Activated CD8-positive, alpha-beta T cell treated with anti-CD3 and anti-CD28 coated beads for 36 hours (primary cell): ENCODE measurements around the gene MBLAC1. TPM values are rescaled to one million over a fixed set of nuclear protein-coding genes. Genes with fewer than 3 reads are reported as not detected.
A peak's percentile ranks its signal among the peaks of the same experiment; 100 is the strongest.

Source experiments
- ATAC-seq: fragments of 200-7000 bp; cut with Tn5 transposase; one replicate; pipeline ENCODE4 v1.10.0; 2021; ENCODE audit warnings: mild to moderate bottlenecking, moderate library complexity
- CTCF ChIA-PET: fragments of 350-600 bp; sonication (Branson Sonifier 250); formaldehyde crosslinking; loops from one replicate; lab custom pipeline; 2021; ENCODE audit warnings: antibody characterized with exemption; lab: Charles Lee
- POLR2A ChIA-PET: fragments of 350-600 bp; sonication (Branson Sonifier 250); formaldehyde crosslinking; loops from one replicate; lab custom pipeline; 2021; ENCODE audit warnings: antibody characterized with exemption; lab: Charles Lee
- DNase-seq: peaks from one replicate; pipeline ENCODE4 v3.0.0-alpha.2; 2020
- H3K27ac Mint-ChIP-seq: one replicate; pipeline ENCODE4 v1.8.0; 2021; ENCODE audit warnings: mild to moderate bottlenecking, mixed read lengths
- H3K27me3 Mint-ChIP-seq: one replicate; pipeline ENCODE4 v1.8.0; 2021; ENCODE audit warnings: mixed read lengths
- H3K36me3 Mint-ChIP-seq: one replicate; pipeline ENCODE4 v1.8.0; 2021; ENCODE audit warnings: low read depth, mixed read lengths
- H3K4me1 Mint-ChIP-seq: one replicate; pipeline ENCODE4 v1.8.0; 2021; ENCODE audit warnings: low read depth, mixed read lengths
- H3K4me3 Mint-ChIP-seq: one replicate; pipeline ENCODE4 v1.8.0; 2021; ENCODE audit warnings: mild to moderate bottlenecking, moderate library complexity, mixed read lengths
- H3K9me3 Mint-ChIP-seq: one replicate; pipeline ENCODE4 v1.8.0; 2021; ENCODE audit warnings: mixed read lengths
- intact Hi-C: fragments of 100-400 bp; cut with micrococcal nuclease; formaldehyde crosslinking; loops from one replicate; pipeline ENCODE4 v1.10.0; 2022
- total RNA-seq, 2 experiments: library from RNA; stranded (reverse); gene quantifications; one replicate each; pipeline ENCODE4 v1.2.3, GENCODE V29; 2021
- TF ChIP-seq, protein P1 (sequence below): fragments of 200-600 bp; IDR thresholded peaks from one replicate; pipeline ENCODE4 v1.8.0; 2022; ENCODE audit warnings: antibody characterized with exemption, mild to moderate bottlenecking

The MBLAC1 gene
- total RNA-seq, 2 experiments from 2014 or later = 1.9 to 2.1 TPM

DNA sequence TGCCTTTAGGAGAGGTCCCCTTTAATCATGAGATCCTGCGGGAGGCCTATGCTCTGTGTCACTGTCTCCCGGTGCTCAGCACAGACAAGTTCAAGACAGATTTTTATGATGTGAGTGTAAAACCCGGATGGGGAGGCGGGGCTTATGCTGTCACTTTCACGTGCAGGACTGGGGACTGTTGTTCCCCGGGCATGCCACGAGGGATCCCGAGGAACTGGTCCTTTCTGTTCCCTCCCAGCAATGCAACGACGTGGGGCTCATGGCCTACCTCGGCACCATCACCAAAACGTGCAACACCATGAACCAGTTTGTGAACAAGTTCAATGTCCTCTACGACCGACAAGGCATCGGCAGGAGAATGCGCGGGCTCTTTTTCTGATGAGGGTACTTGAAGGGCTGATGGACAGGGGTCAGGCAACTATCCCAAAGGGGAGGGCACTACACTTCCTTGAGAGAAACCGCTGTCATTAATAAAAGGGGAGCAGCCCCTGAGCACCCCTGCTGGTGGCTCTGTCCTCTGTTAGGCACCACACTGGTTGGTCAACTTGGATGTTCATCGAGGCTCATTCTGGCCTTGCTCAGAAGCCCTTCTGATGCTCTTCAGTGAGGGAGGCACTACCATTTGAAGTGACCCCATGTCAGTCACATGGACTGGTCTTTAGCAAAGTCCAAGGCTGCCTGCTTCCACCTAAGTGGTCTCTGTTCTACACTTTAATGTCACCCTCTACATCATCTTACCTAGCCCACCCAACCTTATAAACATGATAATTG is 35.2 kb upstream of the MBLAC1 start:
- Mint-ChIP-seq H3K27ac (peak overlapping the region; percentile 97), H3K4me1 (peaks cover 36% of the 10 kb centered on the region), H3K27me3 (no peaks in the 10 kb centered on the region), H3K4me3 (no peak overlapping the region), H3K36me3 (peaks cover 52% of the 10 kb centered on the region), H3K9me3 (no peaks in the 10 kb centered on the region)
- POLR2A ChIA-PET = interaction anchor here (1.0 to 6.7 kb wide), 8 partner anchors 10 to 75 kb away, joined by 3 to 187 read pairs (median 6); partner anchors contain the start of genes AP4M1, CNPY4, MBLAC1 and MCM7
- ATAC-seq = no peak
- peak; percentile 35 for DNase-seq
- intact Hi-C loops = no loop called here
- TF ChIP-seq, protein P1, sequence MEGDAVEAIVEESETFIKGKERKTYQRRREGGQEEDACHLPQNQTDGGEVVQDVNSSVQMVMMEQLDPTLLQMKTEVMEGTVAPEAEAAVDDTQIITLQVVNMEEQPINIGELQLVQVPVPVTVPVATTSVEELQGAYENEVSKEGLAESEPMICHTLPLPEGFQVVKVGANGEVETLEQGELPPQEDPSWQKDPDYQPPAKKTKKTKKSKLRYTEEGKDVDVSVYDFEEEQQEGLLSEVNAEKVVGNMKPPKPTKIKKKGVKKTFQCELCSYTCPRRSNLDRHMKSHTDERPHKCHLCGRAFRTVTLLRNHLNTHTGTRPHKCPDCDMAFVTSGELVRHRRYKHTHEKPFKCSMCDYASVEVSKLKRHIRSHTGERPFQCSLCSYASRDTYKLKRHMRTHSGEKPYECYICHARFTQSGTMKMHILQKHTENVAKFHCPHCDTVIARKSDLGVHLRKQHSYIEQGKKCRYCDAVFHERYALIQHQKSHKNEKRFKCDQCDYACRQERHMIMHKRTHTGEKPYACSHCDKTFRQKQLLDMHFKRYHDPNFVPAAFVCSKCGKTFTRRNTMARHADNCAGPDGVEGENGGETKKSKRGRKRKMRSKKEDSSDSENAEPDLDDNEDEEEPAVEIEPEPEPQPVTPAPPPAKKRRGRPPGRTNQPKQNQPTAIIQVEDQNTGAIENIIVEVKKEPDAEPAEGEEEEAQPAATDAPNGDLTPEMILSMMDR = peak; percentile 31
- CTCF ChIA-PET = interaction anchor here (0.8 to 1.8 kb wide), 3 partner anchors 9 to 11 kb away, joined by 3 to 10 read pairs (median 4); partner anchors contain the start of genes AP4M1 and MCM7

DNA sequence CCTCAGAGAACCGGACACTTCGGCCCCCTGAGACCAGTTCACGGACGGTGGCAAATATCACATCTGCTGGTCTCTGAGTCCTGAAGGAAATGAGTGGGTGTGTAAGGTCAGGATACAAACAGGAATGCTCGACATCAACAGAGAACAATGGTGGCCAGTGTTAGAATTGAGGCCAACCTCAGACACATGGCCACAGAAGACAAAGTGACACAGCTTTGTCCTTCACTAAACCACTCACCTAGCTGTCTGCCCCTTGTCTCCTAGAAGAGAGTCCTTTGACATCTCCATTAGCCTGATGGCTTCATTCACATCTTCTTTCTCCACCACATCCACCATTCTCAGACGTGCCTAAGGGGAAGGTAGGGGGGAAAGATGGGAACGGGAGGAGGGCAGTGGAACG is 33.7 kb upstream of the MBLAC1 start:
- intact Hi-C loops = no loop called here
- no peaks in the 10 kb centered on the region for H3K27me3 Mint-ChIP-seq
- peaks cover 44% of the 10 kb centered on the region for H3K4me1 Mint-ChIP-seq
- no peak overlapping the region for H3K27ac Mint-ChIP-seq
- H3K9me3 Mint-ChIP-seq = no peaks in the 10 kb centered on the region
- CTCF ChIA-PET = interaction anchor here (1.9 kb wide), 1 partner anchor 38 kb away, joined by 4 read pairs; no protein-coding TSS in a partner anchor
- POLR2A ChIA-PET = interaction anchor here (1.0 to 6.7 kb wide), 7 partner anchors 10 to 528 kb away, joined by 3 to 187 read pairs (median 7); partner anchors contain the start of genes AP4M1, CNPY4, MCM7 and ZNF3
- peaks cover 63% of the 10 kb centered on the region for H3K36me3 Mint-ChIP-seq
- DNase-seq (no peak), ATAC-seq (no peak)
- no peak overlapping the region for H3K4me3 Mint-ChIP-seq
- TF ChIP-seq, protein P1 = no peak

DNA sequence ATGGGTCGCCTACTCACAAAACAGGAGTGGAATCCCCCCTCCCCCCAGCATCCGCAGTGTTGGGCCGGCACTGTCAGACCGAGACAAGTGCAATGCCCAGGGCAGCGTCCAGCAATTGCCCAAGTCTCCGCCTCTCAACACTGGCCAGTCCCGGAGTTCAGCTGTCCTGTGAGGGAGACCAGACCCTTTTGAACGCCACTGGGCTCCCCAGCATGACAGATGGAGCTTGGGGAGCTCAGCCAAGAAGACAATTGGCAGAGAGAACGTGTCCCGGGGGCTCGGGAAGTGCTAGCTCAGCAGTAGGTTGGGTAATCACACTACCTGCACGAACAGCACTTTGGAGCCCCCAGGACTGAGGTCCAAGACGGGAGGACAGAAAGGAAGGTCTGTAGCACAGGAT is 33.3 kb upstream of the MBLAC1 start:
- intact Hi-C loops = no loop called here
- TF ChIP-seq, protein P1 = no peak
- H3K36me3 Mint-ChIP-seq = peaks cover 68% of the 10 kb centered on the region
- no peak overlapping the region for H3K4me3 Mint-ChIP-seq
- DNase-seq (no peak), ATAC-seq (no peak)
- H3K4me1 Mint-ChIP-seq = peaks cover 48% of the 10 kb centered on the region
- H3K9me3 Mint-ChIP-seq = no peaks in the 10 kb centered on the region
- ChIA-PET CTCF (interaction anchor here (1.9 kb wide), 1 partner anchor 37 kb away, joined by 4 read pairs; no protein-coding TSS in a partner anchor), POLR2A (interaction anchor here (1.0 to 6.7 kb wide), 7 partner anchors 9 to 528 kb away, joined by 3 to 187 read pairs (median 7); partner anchors contain the start of genes AP4M1, CNPY4, MCM7 and ZNF3)
- H3K27me3 Mint-ChIP-seq = no peaks in the 10 kb centered on the region
- no peak overlapping the region for H3K27ac Mint-ChIP-seq

GRCh38 chr7:100093925-100094486 is 32.8 kb upstream of the MBLAC1 start:
- intact Hi-C loops = no loop called here
- TF ChIP-seq, protein P1 = no peak
- Mint-ChIP-seq H3K4me1 (peaks cover 53% of the 10 kb centered on the region), H3K27me3 (no peaks in the 10 kb centered on the region), H3K9me3 (no peaks in the 10 kb centered on the region), H3K36me3 (peaks cover 73% of the 10 kb centered on the region), H3K27ac (no peak overlapping the region), H3K4me3 (no peak overlapping the region)
- ATAC-seq (no peak), DNase-seq (no peak)
- POLR2A ChIA-PET = interaction anchor here (1.0 to 6.7 kb wide), 6 partner anchors 9 to 529 kb away, joined by 3 to 187 read pairs (median 5); partner anchors contain the start of genes AP4M1 and MCM7
- CTCF ChIA-PET = interaction anchor here (1.9 kb wide), 1 partner anchor 37 kb away, joined by 4 read pairs; no protein-coding TSS in a partner anchor
